ENCODE results near the gene ACAP3. TPM values are rescaled to one million over a fixed set of nuclear protein-coding genes. Genes with fewer than 3 reads are reported as not detected.

The ACAP3 gene
- total and polyA plus RNA-seq, 4 donors: 18.7 to 62.8 (median 37.8) TPM

GRCh38 chr1:1332774-1333480 lies 25.2 kb upstream of the ACAP3 start:
- WGBS, 2 donors: 73 to 84% methylated on average over 48 of the region's 48 CpGs
- ATAC-seq (ENCODE audit: insufficient read depth, low FRiP score) (peak; percentile 23), DNase-seq (no peak)
- Histone ChIP-seq H3K27me3 (ENCODE audit: control insufficient read depth in 3 of 3, insufficient read depth in 3 of 3, low read length in 2 of 3) (no peaks in the 10 kb centered on the region), H3K36me3 (ENCODE audit: control insufficient read depth in 4 of 4, insufficient read depth in 4 of 4, low read length in 4 of 4) (peaks cover 0 to 35% (median 3%) of the 10 kb centered on the region in 4 donors), H3K9me3 (ENCODE audit: control insufficient read depth in 4 of 4, insufficient read depth in 3 of 4, low read length in 3 of 4) (peaks cover 0 to 5% (median 0%) of the 10 kb centered on the region in 4 donors), H3K4me1 (ENCODE audit: control insufficient read depth in 5 of 5, insufficient read depth in 5 of 5, low read length in 5 of 5) (peaks cover 0 to 2% (median 0%) of the 10 kb centered on the region in 5 donors), H3K9ac (ENCODE audit: insufficient read depth in 1 of 2, low read length in 2 of 2) (no peak overlapping the region), H3K4me3 (no peak overlapping the region), H3K27ac (ENCODE audit: low read depth in 1 of 2, low read length in 1 of 2) (no peak overlapping the region)
- TF ChIP-seq CTCF (IDR thresholded peaks at IDR 0.05; ENCODE audit: control extremely low read depth, extremely low read depth): no peak

- Histone ChIP-seq H3K27me3 (ENCODE audit: control insufficient read depth in 3 of 3, insufficient read depth in 3 of 3, low read length in 2 of 3) (no peaks in the 10 kb centered on the region), H3K9me3 (ENCODE audit: control insufficient read depth in 4 of 4, insufficient read depth in 3 of 4, low read length in 3 of 4) (peaks cover 0 to 5% (median 0%) of the 10 kb centered on the region in 4 donors), H3K9ac (ENCODE audit: insufficient read depth in 1 of 2, low read length in 2 of 2) (no peak overlapping the region), H3K4me1 (ENCODE audit: control insufficient read depth in 5 of 5, insufficient read depth in 5 of 5, low read length in 5 of 5) (peaks cover 0 to 4% (median 0%) of the 10 kb centered on the region in 5 donors), H3K4me3 (no peak overlapping the region), H3K36me3 (ENCODE audit: control insufficient read depth in 4 of 4, insufficient read depth in 4 of 4, low read length in 4 of 4) (peaks cover 0 to 36% (median 3%) of the 10 kb centered on the region in 4 donors), H3K27ac (ENCODE audit: low read depth in 1 of 2, low read length in 1 of 2) (no peak overlapping the region)
- ATAC-seq (ENCODE audit: insufficient read depth, low FRiP score) (no peak), DNase-seq (no peak)
- 84 to 89% methylated on average over 57 of the region's 57 CpGs for WGBS, 2 donors
- TF ChIP-seq CTCF (IDR thresholded peaks at IDR 0.05; ENCODE audit: control extremely low read depth, extremely low read depth): no peak
Measured at GRCh38 chr1:1332031-1332755, 24.5 kb upstream of the ACAP3 start.

GRCh38 chr1:1331068-1331965 lies 23.6 kb upstream of the ACAP3 start, which contains the start of gene TAS1R3:
TSS of gene TAS1R3 (plus strand) at chr1:1331280. CDS start at chr1:1331346, 66 bp downstream.
- Histone ChIP-seq H3K4me1 (ENCODE audit: control insufficient read depth in 5 of 5, insufficient read depth in 5 of 5, low read length in 5 of 5) (peaks cover 0 to 7% (median 0%) of the 10 kb centered on the region in 5 donors), H3K9me3 (ENCODE audit: control insufficient read depth in 4 of 4, insufficient read depth in 3 of 4, low read length in 3 of 4) (peaks cover 0 to 5% (median 0%) of the 10 kb centered on the region in 4 donors), H3K4me3 (no peak within 1 kb of the TSS), H3K27me3 (ENCODE audit: control insufficient read depth in 3 of 3, insufficient read depth in 3 of 3, low read length in 2 of 3) (no peaks in the 10 kb centered on the region), H3K36me3 (ENCODE audit: control insufficient read depth in 4 of 4, insufficient read depth in 4 of 4, low read length in 4 of 4) (peaks cover 0 to 32% (median 2%) of the 10 kb centered on the region in 4 donors), H3K27ac (ENCODE audit: low read depth in 1 of 2, low read length in 1 of 2) (peak within 1 kb of the TSS in 1 of 2 donors; percentile 6), H3K9ac (ENCODE audit: insufficient read depth in 1 of 2, low read length in 2 of 2) (no peak within 1 kb of the TSS)
- DNase-seq: no peak
- TF ChIP-seq CTCF (IDR thresholded peaks at IDR 0.05; ENCODE audit: control extremely low read depth, extremely low read depth): no peak
- WGBS, 2 donors: 71 to 81% methylated on average over 41 of the region's 41 CpGs
- ATAC-seq (ENCODE audit: insufficient read depth, low FRiP score): no peak

All from lung (tissue), 12 donors.